Measurements from ENCODE around the gene RTN4R. TPM values are rescaled to one million over a fixed set of nuclear protein-coding genes. Genes with fewer than 3 reads are reported as not detected.

The RTN4R gene
- total RNA-seq, 2 donors from 2014 or later: 12.8 to 17.7 TPM

DNA sequence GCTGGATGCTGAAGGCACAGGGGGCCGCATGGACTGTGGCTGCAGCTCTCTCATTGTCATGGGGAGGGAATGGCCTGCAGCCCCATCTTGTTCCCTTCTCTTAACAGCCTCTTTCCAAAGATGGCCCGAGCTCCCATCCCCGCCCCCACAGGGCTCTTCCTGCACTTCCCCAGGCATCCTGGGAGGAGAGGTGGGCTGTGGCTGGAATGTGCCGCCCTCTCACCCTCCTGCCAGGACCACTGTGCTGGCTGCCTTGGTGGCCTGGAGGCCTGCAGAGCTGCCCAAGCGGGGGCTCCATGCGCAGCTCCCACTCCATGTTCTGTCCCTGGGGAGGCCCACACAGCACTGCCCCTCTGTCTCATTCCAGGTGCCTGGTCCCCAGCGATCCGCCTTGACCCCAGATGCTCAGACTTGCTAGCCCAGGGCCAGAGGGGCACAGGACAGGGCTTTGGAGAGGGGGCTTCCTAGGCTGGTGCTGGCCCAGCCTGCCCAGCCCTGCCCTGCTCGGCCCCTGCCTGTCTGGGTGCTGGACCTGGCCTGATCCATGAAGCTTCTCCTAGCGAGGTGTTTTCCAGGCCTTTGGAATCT is 56.6 kb downstream of the RTN4R start:
- Mint-ChIP-seq H3K4me1 (peaks cover 19% of the 10 kb centered on the region), H3K27ac (no peak overlapping the region), H3K9me3 (no peaks in the 10 kb centered on the region), H3K4me3 (no peak overlapping the region), H3K27me3 (ENCODE audit: insufficient read depth) (no peaks in the 10 kb centered on the region), H3K36me3 (ENCODE audit: low read depth) (no peaks in the 10 kb centered on the region)
- H3K4me1 ChIP-seq (ENCODE audit: control insufficient read depth, insufficient read depth, low read length): peaks cover 16% of the 10 kb centered on the region
- WGBS, 2 experiments (ENCODE audit: insufficient coverage in 1 of 2, insufficient read length in 1 of 2): 85 to 88% methylated on average over 9 to 10 of the region's 10 CpGs
- no peak overlapping the region for H3K27ac ChIP-seq (ENCODE audit: low read depth, low read length)
- no peak for TF ChIP-seq CTCF (conservative IDR thresholded peaks at IDR 0.05)
- no peak overlapping the region for H3K4me3 ChIP-seq (ENCODE audit: low read length)
- no peak overlapping the region for H3K9ac ChIP-seq (ENCODE audit: extremely low read depth, low read length, poor library complexity, severe bottlenecking)
- no peaks in the 10 kb centered on the region for H3K9me3 ChIP-seq (ENCODE audit: control insufficient read depth, low read length)
- H3K36me3 ChIP-seq (ENCODE audit: control insufficient read depth, insufficient read depth, low read length): no peaks in the 10 kb centered on the region
- no peaks in the 10 kb centered on the region for H3K27me3 ChIP-seq (ENCODE audit: control insufficient read depth, insufficient read depth, low read length, poor library complexity, severe bottlenecking)
- DNase-seq: peak; percentile 59

- Histone ChIP-seq H3K9me3 (ENCODE audit: control insufficient read depth, low read length) (no peaks in the 10 kb centered on the region), H3K36me3 (ENCODE audit: control insufficient read depth, insufficient read depth, low read length) (no peaks in the 10 kb centered on the region), H3K4me1 (ENCODE audit: control insufficient read depth, insufficient read depth, low read length) (peaks cover 20% of the 10 kb centered on the region), H3K9ac (ENCODE audit: extremely low read depth, low read length, poor library complexity, severe bottlenecking) (no peak overlapping the region), H3K27me3 (ENCODE audit: control insufficient read depth, insufficient read depth, low read length, poor library complexity, severe bottlenecking) (no peaks in the 10 kb centered on the region), H3K27ac (ENCODE audit: low read depth, low read length) (no peak overlapping the region), H3K4me3 (ENCODE audit: low read length) (no peak overlapping the region)
- Mint-ChIP-seq H3K27me3 (ENCODE audit: insufficient read depth) (no peaks in the 10 kb centered on the region), H3K27ac (no peak overlapping the region), H3K4me3 (no peak overlapping the region), H3K4me1 (peaks cover 27% of the 10 kb centered on the region), H3K9me3 (no peaks in the 10 kb centered on the region), H3K36me3 (ENCODE audit: low read depth) (no peaks in the 10 kb centered on the region)
- no peak for DNase-seq
- no peak for TF ChIP-seq CTCF (conservative IDR thresholded peaks at IDR 0.05)
- 91 to 100% methylated on average over 8 to 9 of the region's 9 CpGs for WGBS, 2 experiments (ENCODE audit: insufficient coverage in 1 of 2, insufficient read length in 1 of 2)
These were observed 57.6 kb downstream of the RTN4R start for GRCh38 chr22:20210473-20211059.

GRCh38 chr22:20209761-20210250 is 58.3 kb downstream of the RTN4R start:
- no peaks in the 10 kb centered on the region for H3K36me3 Mint-ChIP-seq (ENCODE audit: low read depth)
- TF ChIP-seq CTCF (conservative IDR thresholded peaks at IDR 0.05): no peak

More at GRCh38 chr22:20209761-20210250, 58.3 kb downstream of the RTN4R start:
- Mint-ChIP-seq H3K4me1 (peaks cover 34% of the 10 kb centered on the region), H3K9me3 (no peaks in the 10 kb centered on the region), H3K4me3 (no peak overlapping the region), H3K27ac (no peak overlapping the region), H3K27me3 (ENCODE audit: insufficient read depth) (no peaks in the 10 kb centered on the region)
- no peak overlapping the region for H3K9ac ChIP-seq (ENCODE audit: extremely low read depth, low read length, poor library complexity, severe bottlenecking)
- H3K36me3 ChIP-seq (ENCODE audit: control insufficient read depth, insufficient read depth, low read length): no peaks in the 10 kb centered on the region
- H3K4me3 ChIP-seq (ENCODE audit: low read length): no peak overlapping the region
- no peaks in the 10 kb centered on the region for H3K9me3 ChIP-seq (ENCODE audit: control insufficient read depth, low read length)
- no peaks in the 10 kb centered on the region for H3K27me3 ChIP-seq (ENCODE audit: control insufficient read depth, insufficient read depth, low read length, poor library complexity, severe bottlenecking)
- no peak overlapping the region for H3K27ac ChIP-seq (ENCODE audit: low read depth, low read length)
- H3K4me1 ChIP-seq (ENCODE audit: control insufficient read depth, insufficient read depth, low read length): peaks cover 28% of the 10 kb centered on the region
- no peak for DNase-seq
- WGBS, 2 experiments (ENCODE audit: insufficient coverage in 1 of 2, insufficient read length in 1 of 2): 94 to 95% methylated on average over 6 to 11 of the region's 11 CpGs
